SK-N-SH (cell line): ENCODE results near the gene SLC22A23. TPM values are rescaled to one million over a fixed set of nuclear protein-coding genes. Genes with fewer than 3 reads are reported as not detected.

Experiments used
- CTCF ChIA-PET: fragments of 300-600, 350-600 bp; formaldehyde crosslinking; extraction: SDS; loops from one replicate; lab custom pipeline; 2021; lab: Yijun Ruan, JAX
- POLR2A ChIA-PET: fragments of 350-600 bp; sonication (Branson Sonifier 250); formaldehyde crosslinking; extraction: SDS; loops from one replicate; lab custom pipeline; 2020; ENCODE audit warnings: antibody characterized with exemption, inconsistent platforms; lab: Yijun Ruan, JAX
- DNase-seq: peaks from one replicate; pipeline ENCODE4 v3.0.0; 2012
- H2AFZ ChIP-seq: fragments of 200-600 bp; sonication (generic); 2 replicates; pipeline ENCODE4 v1.8.1; 2016; ENCODE audit warnings: antibody characterized with exemption, mild to moderate bottlenecking, low read depth
- H3F3A ChIP-seq: fragments of 200-600 bp; sonication (generic); replicated peaks from 2 replicates; pipeline ENCODE3; 2016; ENCODE audit warnings: antibody characterized with exemption, mild to moderate bottlenecking; ENCODE audit not compliant: insufficient read depth
- H3K27ac ChIP-seq, 2 experiments: fragments of 200-500 bp in 1 of 2; fragments of 200-600 bp in 1 of 2; sonication (Bioruptor generic) in 1 of 2; sonication (generic), shearing (Covaris generic) in 1 of 2; 2 replicates each; pipeline versions ENCODE4 v1.5.1 to v1.6.1; 2014 to 2016; ENCODE audit warnings: low read depth in 2 of 2, inconsistent platforms in 1 of 2, low read length in 1 of 2, mild to moderate bottlenecking in 1 of 2, mixed read lengths in 1 of 2
- H3K27me3 ChIP-seq: fragments of 200-600 bp; sonication (generic), shearing (Covaris generic); 2 replicates; pipeline ENCODE4 v1.6.1; 2016; ENCODE audit warnings: mixed run types; ENCODE audit not compliant: insufficient read depth
- H3K36me3 ChIP-seq, 2 experiments: fragments of 200-500 bp in 1 of 2; fragments of 200-600 bp in 1 of 2; sonication (Bioruptor generic) in 1 of 2; sonication (generic) in 1 of 2; replicated peaks in 1 of 2; 2 replicates each; pipeline versions ENCODE3 to v1.5.1; 2014 to 2016; ENCODE audit warnings: low read length in 1 of 2, mild to moderate bottlenecking in 1 of 2; ENCODE audit not compliant: insufficient read depth in 2 of 2, control insufficient read depth in 1 of 2
- H3K4me1 ChIP-seq, 2 experiments: fragments of 200-500 bp in 1 of 2; fragments of 200-600 bp in 1 of 2; sonication (Bioruptor generic) in 1 of 2; sonication (generic), shearing (Covaris generic) in 1 of 2; 2 replicates each; pipeline versions ENCODE4 v1.5.1 to v1.6.1; 2014 to 2016; ENCODE audit warnings: low read depth in 1 of 2, low read length in 1 of 2, mixed run types in 1 of 2; ENCODE audit not compliant: insufficient read depth in 2 of 2, control insufficient read depth in 1 of 2
- H3K4me2 ChIP-seq: fragments of 200-600 bp; sonication (generic), shearing (Covaris generic); 2 replicates; pipeline ENCODE4 v1.6.1; 2017; ENCODE audit warnings: mixed run types
- H3K4me3 ChIP-seq, 2 experiments: fragments of 200-500 bp in 1 of 2; fragments of 200-600 bp in 1 of 2; sonication (Bioruptor generic) in 1 of 2; sonication (generic), shearing (Covaris generic) in 1 of 2; 2 replicates each; pipeline versions ENCODE4 v1.5.1 to v1.8.1; 2014 to 2016; ENCODE audit warnings: low read depth in 2 of 2, inconsistent platforms in 1 of 2, low read length in 1 of 2, mild to moderate bottlenecking in 1 of 2, mixed read lengths in 1 of 2, moderate library complexity in 1 of 2
- H3K79me2 ChIP-seq: fragments of 200-600 bp; sonication (generic); 2 replicates; pipeline ENCODE4 v1.8.1; 2017; ENCODE audit warnings: mild to moderate bottlenecking; ENCODE audit not compliant: insufficient read depth
- H3K9ac ChIP-seq: fragments of 200-600 bp; sonication (generic); 2 replicates; pipeline ENCODE4 v1.6.1; 2017; ENCODE audit warnings: mixed run types
- H3K9me2 ChIP-seq: fragments of 200-600 bp; sonication (generic); 2 replicates; pipeline ENCODE4 v1.6.1; 2017; ENCODE audit warnings: mixed run types
- H3K9me3 ChIP-seq: fragments of 200-600 bp; sonication (generic); 2 replicates; pipeline ENCODE4 v1.6.1; 2017; ENCODE audit warnings: mixed run types, mild to moderate bottlenecking, moderate library complexity
- H4K20me1 ChIP-seq: fragments of 200-600 bp; sonication (generic); 2 replicates; pipeline ENCODE4 v1.6.1; 2017; ENCODE audit warnings: mild to moderate bottlenecking, mixed run types; ENCODE audit not compliant: insufficient read depth
- CTCF ChIP-seq: fragments of 200-600 bp; sonication (generic); IDR thresholded peaks from 2 replicates; pipeline ENCODE4 v1.6.1; 2017; ENCODE audit warnings: antibody characterized with exemption, mild to moderate bottlenecking, moderate library complexity
- ELF1 ChIP-seq: IDR thresholded peaks from 2 replicates; pipeline ENCODE4 v1.4.0; 2012
- EZH2phosphoT487 ChIP-seq: fragments of 200-600 bp; sonication (generic); IDR thresholded peaks from 2 replicates; pipeline ENCODE4 v1.6.1; 2017; ENCODE audit warnings: low read depth, mixed run types, mild to moderate bottlenecking, antibody characterized with exemption, moderate library complexity, borderline replicate concordance
- FOSL2 ChIP-seq: IDR thresholded peaks from 2 replicates; pipeline ENCODE4 v1.4.0; 2012; ENCODE audit warnings: low read depth, mild to moderate bottlenecking, moderate library complexity, borderline replicate concordance
- GABPA ChIP-seq: IDR thresholded peaks from 2 replicates; pipeline ENCODE4 v1.4.0; 2012; ENCODE audit warnings: low read depth, mild to moderate bottlenecking
- JUND ChIP-seq: IDR thresholded peaks from 2 replicates; pipeline ENCODE4 v1.4.0; 2012
- MAX ChIP-seq: IDR thresholded peaks from 2 replicates; pipeline ENCODE4 v1.4.0; 2012; ENCODE audit warnings: low read depth
- NRF1 ChIP-seq: IDR thresholded peaks from 2 replicates; pipeline ENCODE4 v1.6.1; 2012; ENCODE audit warnings: low read depth, mild to moderate bottlenecking, low read length
- PBX3 ChIP-seq: IDR thresholded peaks from 2 replicates; pipeline ENCODE4; 2012
- RAD21 ChIP-seq: IDR thresholded peaks from 2 replicates; pipeline ENCODE4 v1.6.1; 2012; ENCODE audit warnings: mild to moderate bottlenecking, low read length
- RCOR1 ChIP-seq: fragments of 150-350 bp; IDR thresholded peaks from 2 replicates; pipeline ENCODE4 v1.6.1; 2017; ENCODE audit warnings: antibody characterized with exemption, low read length
- SMC3 ChIP-seq: IDR thresholded peaks from 2 replicates; pipeline ENCODE4 v1.6.1; 2012; ENCODE audit warnings: low read depth, low read length, improper control_type of control experiment
- TCF12 ChIP-seq: IDR thresholded peaks from 2 replicates; pipeline ENCODE4 v1.4.0; 2012
- TEAD4 ChIP-seq: IDR thresholded peaks from 2 replicates; pipeline ENCODE4 v1.4.0; 2012; ENCODE audit warnings: mild to moderate bottlenecking, borderline replicate concordance; ENCODE audit not compliant: insufficient read depth
- USF1 ChIP-seq: IDR thresholded peaks from 2 replicates; pipeline ENCODE4 v1.4.0; 2012; ENCODE audit warnings: low read depth, borderline replicate concordance
- USF2 ChIP-seq: fragments of 150-350 bp; IDR thresholded peaks from 2 replicates; pipeline ENCODE4 v1.6.1; 2017; ENCODE audit warnings: antibody characterized with exemption, low read length, low read depth, borderline replicate concordance
- YY1 ChIP-seq: IDR thresholded peaks from 2 replicates; pipeline ENCODE4 v1.4.0; 2012; ENCODE audit warnings: low read depth, mild to moderate bottlenecking
- WGBS: methylation state at CpG from one replicate; pipeline ENCODE4 v1.1.6; 2017; ENCODE audit warnings: low lambda C conversion rate; 5-methylcytosine and 5-hydroxymethylcytosine counted together
- polyA plus RNA-seq, 3 experiments: library from polyadenylated mRNA; depleted of rRNA; stranded (reverse); fragments of >200 nt; gene quantifications; 2 replicates each; pipeline ENCODE4 v1.2.3, GENCODE V29; 2012

The SLC22A23 gene
- polyA plus RNA-seq, 1 of the 3 experiments (the other 2 are of a cell fraction): not detected

GRCh38 chr6:3321042-3321441, 135.8 kb downstream of the SLC22A23 start:
- H3K4me3 ChIP-seq: no peak overlapping the region
- no peak for TF ChIP-seq TCF12
- no peak for TF ChIP-seq RCOR1
- no peak for TF ChIP-seq MAX
- no peak for TF ChIP-seq PBX3
- no peak for TF ChIP-seq USF2
- CTCF ChIA-PET: interaction anchor here (1.8 kb wide), 1 partner anchor 24 kb away, joined by 4 read pairs; no protein-coding TSS in a partner anchor
- H3K79me2 ChIP-seq: no peaks in the 10 kb centered on the region
- H3K9me3 ChIP-seq: no peaks in the 10 kb centered on the region
- peaks cover 4 to 11% of the 10 kb centered on the region in 2 experiments; a peak in 2 of 4 replicates for H3K4me1 ChIP-seq
- 64% methylated on average over 11 of the region's 11 CpGs for WGBS
- no peak overlapping the region for H3K4me2 ChIP-seq
- POLR2A ChIA-PET: no interaction called here
- H3K27me3 ChIP-seq: peaks cover 42% of the 10 kb centered on the region
- peaks cover 13% of the 10 kb centered on the region for H3F3A ChIP-seq
- H4K20me1 ChIP-seq: no peaks in the 10 kb centered on the region
- H2AFZ ChIP-seq: no peak overlapping the region
- no peak overlapping the region for H3K9ac ChIP-seq
- DNase-seq: no peak
- H3K9me2 ChIP-seq: no peaks in the 10 kb centered on the region
- H3K36me3 ChIP-seq: no peaks in the 10 kb centered on the region
- no peak overlapping the region for H3K27ac ChIP-seq

- H3K27ac ChIP-seq: no peak overlapping the region
- H3K4me3 ChIP-seq: no peak overlapping the region
- no peak for TF ChIP-seq YY1
- no peak for TF ChIP-seq SMC3
- no peak for TF ChIP-seq TEAD4
- no peak for TF ChIP-seq EZH2phosphoT487
- no peak for TF ChIP-seq CTCF
- no peak for TF ChIP-seq USF1
- TF ChIP-seq JUND: no peak
- no peak for TF ChIP-seq USF2
- TF ChIP-seq ELF1: no peak
- no peak for TF ChIP-seq NRF1
- no peak for TF ChIP-seq FOSL2
- TF ChIP-seq RAD21: no peak
- TF ChIP-seq MAX: no peak
- no peak for TF ChIP-seq GABPA
- TF ChIP-seq RCOR1: no peak
- TF ChIP-seq, all 33 proteins: peak for 0
- Histone ChIP-seq H3K9me3 (no peaks in the 10 kb centered on the region), H3K27me3 (peaks cover 48% of the 10 kb centered on the region), H2AFZ (no peak overlapping the region), H3K4me1 (peaks cover 2 to 11% of the 10 kb centered on the region in 2 experiments; a peak in 2 of 4 replicates), H4K20me1 (no peaks in the 10 kb centered on the region), H3K9ac (no peak overlapping the region), H3K4me2 (no peak overlapping the region), H3K9me2 (no peaks in the 10 kb centered on the region), H3K79me2 (no peaks in the 10 kb centered on the region), H3K36me3 (no peaks in the 10 kb centered on the region), H3F3A (peaks cover 12% of the 10 kb centered on the region)
- CTCF ChIA-PET: interaction anchor here (0.6 to 1.8 kb wide), 3 partner anchors 23 to 428 kb away, joined by 3 to 5 read pairs (median 4); no protein-coding TSS in a partner anchor
- DNase-seq: no peak
- WGBS: 36% methylated on average over 7 of the region's 7 CpGs
- POLR2A ChIA-PET: no interaction called here
Measured at GRCh38 chr6:3320238-3320811, 136.5 kb downstream of the SLC22A23 start.
